HepG2 (cell line): Measurements from ENCODE around the gene POLH. TPM values are rescaled to one million over a fixed set of nuclear protein-coding genes. Genes with fewer than 3 reads are reported as not detected.

Experiments
- ATAC-seq: fragments of 200-7000 bp; cut with Tn5 transposase; 3 replicates; pipeline ENCODE4 v1.9.1; 2020; ENCODE audit warnings: mild to moderate bottlenecking, moderate library complexity
- BruUV-seq: library from RNA; stranded (reverse); fragments of 400-500 nt; replicated peaks from 2 replicates; lab custom pipeline; 2021; lab: Mats Ljungman, UMichigan
- CTCF ChIA-PET: fragments of 300-600 bp; formaldehyde crosslinking; extraction: SDS; loops from one replicate; lab custom pipeline; 2021; ENCODE audit warnings: low total read pairs, inconsistent platforms, low intra/inter-chr PET ratio; lab: Yijun Ruan, JAX
- POLR2A ChIA-PET: fragments of 350-600 bp; sonication (Branson Sonifier 250); formaldehyde crosslinking; loops from one replicate; lab custom pipeline; 2020; ENCODE audit warnings: antibody characterized with exemption, inconsistent platforms; lab: Yijun Ruan, JAX
- DNase-seq: peaks from one replicate; pipeline ENCODE4 v3.0.0-alpha.2; 2015; ENCODE audit warnings: low spot score
- FAIRE-seq: peaks from 3 replicates; lab custom pipeline; 2011; peaks lifted over from hg19 to GRCh38; lab: Jason Lieb, UNC
- H2AFZ ChIP-seq: one replicate; pipeline ENCODE4 v1.6.1; 2011; ENCODE audit warnings: low read length, inconsistent platforms
- H3K27ac ChIP-seq: fragments of 300-600 bp; 3 replicates; pipeline ENCODE4 v1.8.0; 2011; ENCODE audit warnings: mixed run types, mild to moderate bottlenecking, mixed read lengths, low read length, inconsistent platforms; ENCODE audit not compliant: insufficient read depth; ENCODE audit errors: extremely low read length
- H3K27me3 ChIP-seq, 2 experiments: fragments of 200-600 bp in 1 of 2; 2 replicates in 1 of 2; 3 replicates in 1 of 2; pipeline versions ENCODE4 v1.6.0 to v1.8.0; 2011; ENCODE audit warnings: low read length in 2 of 2, mild to moderate bottlenecking in 2 of 2, moderate library complexity in 2 of 2, inconsistent platforms in 1 of 2; ENCODE audit not compliant: insufficient read depth in 2 of 2, control insufficient read depth in 1 of 2
- H3K36me3 ChIP-seq, 2 experiments: fragments of 200-600 bp in 1 of 2; replicated peaks in 1 of 2; 2 replicates in 1 of 2; 3 replicates in 1 of 2; pipeline versions ENCODE4 v1.5.1 to v1.8.0; 2011; ENCODE audit warnings: low read length in 2 of 2, inconsistent platforms in 1 of 2; ENCODE audit not compliant: insufficient read depth in 2 of 2, control insufficient read depth in 1 of 2
- H3K4me1 ChIP-seq: 2 replicates; pipeline ENCODE4 v1.5.1; 2012; ENCODE audit warnings: low read length, inconsistent platforms; ENCODE audit not compliant: insufficient read depth
- H3K4me2 ChIP-seq: 2 replicates; pipeline ENCODE4 v1.6.0; 2011; ENCODE audit warnings: low read depth, low read length, inconsistent platforms
- H3K4me3 ChIP-seq, 3 experiments: fragments of 200-600 bp in 1 of 3; sonication (generic), shearing (Covaris generic) in 1 of 3; replicated peaks in 1 of 3; 2 replicates each; pipeline ENCODE4 v1.5.1; 2011 to 2016; ENCODE audit warnings: low read length in 3 of 3, inconsistent platforms in 2 of 3, low read depth in 2 of 3, mild to moderate bottlenecking in 2 of 3, control low read depth in 1 of 3, mixed read lengths in 1 of 3; ENCODE audit not compliant: insufficient read depth in 1 of 3
- H3K79me2 ChIP-seq: one replicate; pipeline ENCODE4 v1.6.1; 2011; ENCODE audit warnings: low read length, inconsistent platforms; ENCODE audit not compliant: insufficient read depth
- H3K9ac ChIP-seq: 2 replicates; pipeline ENCODE4 v1.6.0; 2011; ENCODE audit warnings: mild to moderate bottlenecking, low read depth, low read length, inconsistent platforms; ENCODE audit not compliant: insufficient read depth
- H3K9me3 ChIP-seq: 2 replicates; pipeline ENCODE4 v1.5.1; 2012; ENCODE audit warnings: mild to moderate bottlenecking, low read length
- H4K20me1 ChIP-seq: 2 replicates; pipeline ENCODE4 v1.6.0; 2011; ENCODE audit warnings: inconsistent platforms, mild to moderate bottlenecking, low read length, moderate library complexity; ENCODE audit not compliant: insufficient read depth
- AHR ChIP-seq: IDR thresholded peaks from 2 replicates; pipeline ENCODE4 v1.6.1; 2018; ENCODE audit warnings: missing genetic modification reagents, missing compliant biosample characterization
- ATF7 ChIP-seq, 2 experiments: fragments of 450-650 bp in 1 of 2; sonication (generic) in 1 of 2; formaldehyde crosslinking in 1 of 2; IDR thresholded peaks; 2 replicates each; pipeline versions ENCODE4 v1.4.0 to v1.6.1; 2016 to 2020; ENCODE audit warnings: antibody characterized with exemption in 1 of 2, mild to moderate bottlenecking in 1 of 2, missing genetic modification reagents in 1 of 2
- RERE ChIP-seq: IDR thresholded peaks from 2 replicates; pipeline ENCODE4 v1.6.1; 2016; ENCODE audit warnings: low read depth, missing genetic modification reagents, missing compliant biosample characterization
- TEF ChIP-seq: sonication (generic); formaldehyde crosslinking; IDR thresholded peaks from 2 replicates; pipeline ENCODE4 v1.5.0; 2020; ENCODE audit warnings: missing genetic modification reagents
- U2AF2 ChIP-seq: fragments of 200-400 bp; formaldehyde crosslinking; IDR thresholded peaks from 2 replicates; pipeline ENCODE4 v1.6.1; 2017; ENCODE audit warnings: low read depth, mild to moderate bottlenecking, low read length
- ZMYM3 ChIP-seq: sonication (generic); formaldehyde crosslinking; IDR thresholded peaks from 2 replicates; pipeline ENCODE4 v1.5.1; 2020; ENCODE audit warnings: mild to moderate bottlenecking, missing genetic modification reagents
- ZNF10 ChIP-seq: sonication (generic); formaldehyde crosslinking; IDR thresholded peaks from 2 replicates; pipeline ENCODE4 v1.4.0; 2020; ENCODE audit warnings: mild to moderate bottlenecking, low read depth, missing genetic modification reagents, borderline replicate concordance
- ZNF589 ChIP-seq: sonication (generic); formaldehyde crosslinking; conservative IDR thresholded peaks from 2 replicates; pipeline ENCODE4 v1.8.0; 2022; ENCODE audit warnings: mild to moderate bottlenecking, moderate library complexity, missing genetic modification reagents
- ZNF746 ChIP-seq: sonication (generic); formaldehyde crosslinking; IDR thresholded peaks from 2 replicates; pipeline ENCODE4 v1.8.0; 2022; ENCODE audit warnings: mild to moderate bottlenecking, missing genetic modification reagents
- ZNF788 ChIP-seq: sonication (generic); formaldehyde crosslinking; IDR thresholded peaks from 2 replicates; pipeline ENCODE4 v1.5.0; 2020; ENCODE audit warnings: mild to moderate bottlenecking, missing genetic modification reagents, borderline replicate concordance
- WGBS: methylation state at CpG from one replicate; pipeline ENCODE4 v1.1.6; 2017; ENCODE audit warnings: low lambda C conversion rate; 5-methylcytosine and 5-hydroxymethylcytosine counted together
- in situ Hi-C: cut with HindIII; loops from 2 replicates; pipeline ENCODE4 v1.10.0; 2017; ENCODE audit warnings: low pct_unique_long_range_greater_than_20kb; ENCODE audit not compliant: extremely low pct_ligation_motif_present
- intact Hi-C: fragments of 100-400 bp; cut with micrococcal nuclease; formaldehyde crosslinking; loops from one replicate; pipeline ENCODE4 v1.10.0; 2022; ENCODE audit not compliant: unreplicated experiment
- polyA plus RNA-seq, 8 experiments: library from polyadenylated mRNA; depleted of rRNA in 3 of 8; stranded (reverse) in 7 of 8; unstranded in 1 of 8; fragments of >200 nt; fragmentation: Illumina TruSeq in 4 of 8; extraction: Trizol in 4 of 8; gene quantifications; 2 replicates each; pipeline versions ENCODE4 v1.2.1 to v1.2.3, GENCODE V29; 2011 to 2016; ENCODE audit warnings: low read depth in 4 of 8, missing spikeins in 1 of 8, mixed read lengths in 1 of 8; ENCODE audit not compliant: insufficient read depth in 1 of 8
- total RNA-seq, 5 experiments: library from RNA; depleted of rRNA; stranded (reverse); fragments of >200 nt; fragmentation: Illumina TruSeq; extraction: Trizol; gene quantifications; 2 replicates each; pipeline ENCODE4 v1.2.3, GENCODE V29; 2016; ENCODE audit warnings: low read depth in 1 of 5
- TF ChIP-seq, protein P1 (sequence below): sonication (generic); IDR thresholded peaks from 2 replicates; pipeline ENCODE4 v1.6.1; 2016; ENCODE audit warnings: low read depth, borderline replicate concordance
- TF ChIP-seq, protein P2 (sequence below): sonication (generic); formaldehyde crosslinking; IDR thresholded peaks from 2 replicates; pipeline ENCODE4 v1.4.0; 2020; ENCODE audit warnings: low read depth, mild to moderate bottlenecking, missing genetic modification reagents

POLH gene
- total and polyA plus RNA-seq, 2 of the 13 experiments (the other 11 are each of a cell fraction or from before 2014, with no cell fraction given): 11.6 to 25.0 TPM

DNA sequence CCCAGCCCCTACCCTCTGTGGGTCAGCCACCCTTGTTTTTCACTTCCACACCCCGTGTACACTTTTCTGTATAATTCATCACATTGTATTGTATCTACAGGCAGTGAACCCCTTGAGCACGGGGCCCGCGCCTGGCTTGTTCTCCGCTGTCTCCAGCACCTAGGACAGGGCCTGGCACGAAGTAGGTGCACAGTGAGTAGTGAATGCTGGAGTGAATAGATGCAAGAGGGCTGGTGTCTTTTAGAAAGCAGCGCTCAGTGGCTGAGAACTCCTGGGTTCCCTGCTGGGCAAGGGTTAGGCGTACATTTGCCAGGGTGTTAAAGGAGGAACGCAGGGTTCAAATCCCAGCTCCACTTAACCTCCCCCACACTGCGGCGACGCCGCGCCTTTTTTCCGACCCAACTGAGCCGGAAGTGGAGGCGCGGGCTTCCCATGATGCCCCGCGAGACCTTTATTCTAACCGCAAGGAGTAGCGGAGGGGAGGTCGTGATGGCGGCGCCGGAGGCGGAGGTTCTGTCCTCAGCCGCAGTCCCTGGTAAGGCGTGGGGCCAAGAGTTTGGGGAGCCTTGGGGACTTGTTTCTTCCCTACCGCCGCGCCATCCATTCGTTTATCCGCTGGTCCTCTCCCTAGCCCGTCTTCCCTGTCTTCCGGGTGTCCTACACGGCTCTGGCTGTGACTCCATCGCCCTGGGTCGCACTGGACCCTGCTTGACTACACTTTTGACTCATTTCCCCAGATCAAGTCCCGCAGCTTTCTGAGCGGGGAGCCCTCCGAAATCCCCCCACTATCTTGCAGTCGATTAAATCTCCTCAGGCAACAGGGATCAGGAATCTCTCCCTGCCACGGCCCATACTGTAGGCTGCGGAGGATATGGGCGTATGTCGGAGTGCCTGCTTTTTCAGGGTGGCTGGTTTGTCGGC, 59.7 kb downstream of the POLH start, which contains the start of gene MAD2L1BP:
Gene MAD2L1BP, plus strand, starts transcription at position 454 of the 921 bp plus-strand sequence. Its CDS starts 36 bp downstream, at position 490.
- H3K4me3 ChIP-seq: peak within 1 kb of the TSS; percentile 83 to 98 (median 88)
- peak within 1 kb of the TSS; percentile 98 for H3K4me2 ChIP-seq
- peak within 1 kb of the TSS; percentile 91 for H3K9ac ChIP-seq
- H3K27ac ChIP-seq: peak within 1 kb of the TSS; percentile 68
- no peaks in the 10 kb centered on the region; a peak in 1 of 5 replicates for H3K27me3 ChIP-seq
- no peaks in the 10 kb centered on the region for H4K20me1 ChIP-seq
- CTCF ChIA-PET: no interaction called here
- no peaks in the 10 kb centered on the region for H3K9me3 ChIP-seq
- intact Hi-C loops: no loop called here
- FAIRE-seq (peak; percentile 55), ATAC-seq (peak; percentile 89), DNase-seq (peak; percentile 81)
- peaks cover 30% of the 10 kb centered on the region for H3K79me2 ChIP-seq
- no TSS peak for BruUV-seq
- peak within 1 kb of the TSS; percentile 74 for H2AFZ ChIP-seq
- peaks cover 10 to 21% of the 10 kb centered on the region in 2 experiments; a peak in 4 of 5 replicates for H3K36me3 ChIP-seq
- peaks cover 45% of the 10 kb centered on the region for H3K4me1 ChIP-seq
- WGBS: 7% methylated on average over 47 of the region's 48 CpGs
- POLR2A ChIA-PET: interaction anchor here (0.6 to 2.6 kb wide), 23 partner anchors 9 to 559 kb away, joined by 3 to 32 read pairs (median 3); partner anchors contain the start of genes POLH, RSPH9, VEGFA and XPO5
- in situ Hi-C loops: no loop called here
- 0 out of 2 replicates have a peak, but pooled peaks have one; percentile 8 for TF ChIP-seq TEF (CRISPR knock-in tag)
- TF ChIP-seq RERE (CRISPR knock-in tag): 0 out of 2 replicates have a peak, but pooled peaks have one; percentile 32
- TF ChIP-seq, protein P1, sequence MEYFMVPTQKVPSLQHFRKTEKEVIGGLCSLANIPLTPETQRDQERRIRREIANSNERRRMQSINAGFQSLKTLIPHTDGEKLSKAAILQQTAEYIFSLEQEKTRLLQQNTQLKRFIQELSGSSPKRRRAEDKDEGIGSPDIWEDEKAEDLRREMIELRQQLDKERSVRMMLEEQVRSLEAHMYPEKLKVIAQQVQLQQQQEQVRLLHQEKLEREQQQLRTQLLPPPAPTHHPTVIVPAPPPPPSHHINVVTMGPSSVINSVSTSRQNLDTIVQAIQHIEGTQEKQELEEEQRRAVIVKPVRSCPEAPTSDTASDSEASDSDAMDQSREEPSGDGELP: peak; percentile 46; the same call in 1 of the 2 replicates
- peak; percentile 69; the same call in 1 of the 2 replicates for TF ChIP-seq ZNF589 (CRISPR knock-in tag)
- peak; percentile 95 for TF ChIP-seq ZNF788 (CRISPR knock-in tag)
- TF ChIP-seq ATF7 (IDR thresholded peaks at IDR 0.05): no peak
- TF ChIP-seq ATF7 (CRISPR knock-in tag; IDR thresholded peaks at IDR 0.05): peak; percentile 47; the same call in 1 of the 2 replicates
- TF ChIP-seq U2AF2: peak; percentile 31; the same call in 1 of the 2 replicates
- peak; percentile 67; the same call in 1 of the 2 replicates for TF ChIP-seq ZMYM3
- no peak for TF ChIP-seq ZNF10 (CRISPR knock-in tag)
- TF ChIP-seq ZNF746: peak; percentile 66
- TF ChIP-seq AHR (CRISPR knock-in tag): 0 out of 2 replicates have a peak, but pooled peaks have one; percentile 59
- TF ChIP-seq, protein P2, sequence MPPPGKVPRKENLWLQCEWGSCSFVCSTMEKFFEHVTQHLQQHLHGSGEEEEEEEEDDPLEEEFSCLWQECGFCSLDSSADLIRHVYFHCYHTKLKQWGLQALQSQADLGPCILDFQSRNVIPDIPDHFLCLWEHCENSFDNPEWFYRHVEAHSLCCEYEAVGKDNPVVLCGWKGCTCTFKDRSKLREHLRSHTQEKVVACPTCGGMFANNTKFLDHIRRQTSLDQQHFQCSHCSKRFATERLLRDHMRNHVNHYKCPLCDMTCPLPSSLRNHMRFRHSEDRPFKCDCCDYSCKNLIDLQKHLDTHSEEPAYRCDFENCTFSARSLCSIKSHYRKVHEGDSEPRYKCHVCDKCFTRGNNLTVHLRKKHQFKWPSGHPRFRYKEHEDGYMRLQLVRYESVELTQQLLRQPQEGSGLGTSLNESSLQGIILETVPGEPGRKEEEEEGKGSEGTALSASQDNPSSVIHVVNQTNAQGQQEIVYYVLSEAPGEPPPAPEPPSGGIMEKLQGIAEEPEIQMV (CRISPR knock-in tag): peak; percentile 88
